GM12873 (cell line): ENCODE data around the gene PPFIA4.

Source experiments
- TF ChIP-seq, protein P1 (sequence below): IDR thresholded peaks from 2 replicates; pipeline ENCODE4 v1.5.1; 2012; ENCODE audit warnings: low read depth, mild to moderate bottlenecking, moderate library complexity, low read length, control low read depth; ENCODE audit not compliant: insufficient read depth; ENCODE audit errors: missing control alignments

The PPFIA4 gene

DNA sequence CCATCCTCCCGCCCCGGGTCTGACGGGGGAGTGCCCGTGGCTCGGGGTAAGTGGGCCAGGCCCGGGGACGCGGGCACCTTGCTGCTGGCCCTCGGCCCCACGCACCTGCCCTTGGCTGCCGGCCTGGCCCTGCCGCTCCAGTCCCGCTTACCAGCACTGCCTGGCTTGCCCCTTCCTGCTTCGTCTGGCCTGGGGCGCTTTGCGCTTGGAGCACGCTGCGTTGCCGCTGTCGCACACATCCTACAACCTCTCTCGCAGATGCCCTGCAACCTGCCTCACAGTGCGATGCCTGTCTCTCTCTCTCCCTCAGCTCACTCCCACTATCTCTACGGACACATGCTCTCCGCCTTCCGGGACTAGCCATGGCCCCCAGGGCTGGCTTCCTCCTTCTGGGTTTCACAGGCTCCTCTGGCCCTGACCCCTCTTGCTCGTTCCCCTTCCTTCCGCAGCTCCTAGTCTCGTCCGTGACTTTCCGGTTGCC is 49.8 kb downstream of the PPFIA4 start:
- TF ChIP-seq, protein P1, sequence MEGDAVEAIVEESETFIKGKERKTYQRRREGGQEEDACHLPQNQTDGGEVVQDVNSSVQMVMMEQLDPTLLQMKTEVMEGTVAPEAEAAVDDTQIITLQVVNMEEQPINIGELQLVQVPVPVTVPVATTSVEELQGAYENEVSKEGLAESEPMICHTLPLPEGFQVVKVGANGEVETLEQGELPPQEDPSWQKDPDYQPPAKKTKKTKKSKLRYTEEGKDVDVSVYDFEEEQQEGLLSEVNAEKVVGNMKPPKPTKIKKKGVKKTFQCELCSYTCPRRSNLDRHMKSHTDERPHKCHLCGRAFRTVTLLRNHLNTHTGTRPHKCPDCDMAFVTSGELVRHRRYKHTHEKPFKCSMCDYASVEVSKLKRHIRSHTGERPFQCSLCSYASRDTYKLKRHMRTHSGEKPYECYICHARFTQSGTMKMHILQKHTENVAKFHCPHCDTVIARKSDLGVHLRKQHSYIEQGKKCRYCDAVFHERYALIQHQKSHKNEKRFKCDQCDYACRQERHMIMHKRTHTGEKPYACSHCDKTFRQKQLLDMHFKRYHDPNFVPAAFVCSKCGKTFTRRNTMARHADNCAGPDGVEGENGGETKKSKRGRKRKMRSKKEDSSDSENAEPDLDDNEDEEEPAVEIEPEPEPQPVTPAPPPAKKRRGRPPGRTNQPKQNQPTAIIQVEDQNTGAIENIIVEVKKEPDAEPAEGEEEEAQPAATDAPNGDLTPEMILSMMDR, result no peak

DNA sequence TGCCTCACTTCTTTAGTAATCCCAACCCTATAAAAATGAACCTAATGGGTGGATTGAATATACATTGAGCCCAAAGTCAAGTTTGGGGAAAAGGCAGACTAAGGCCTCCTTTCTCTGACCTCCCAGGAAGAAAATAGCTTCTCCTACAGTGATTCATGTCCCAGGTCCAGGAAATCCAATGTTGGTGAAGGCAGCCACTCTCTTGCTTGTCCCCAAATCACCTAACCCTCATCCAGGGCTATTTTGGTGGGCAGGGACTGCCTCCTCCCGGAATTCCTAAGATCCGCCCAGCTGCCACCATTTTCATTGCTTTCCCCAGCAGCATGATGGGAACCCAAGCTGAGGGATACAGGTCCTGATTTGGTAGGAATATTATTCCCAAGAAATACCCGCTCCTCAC is 51.1 kb downstream of the PPFIA4 start:
- TF ChIP-seq, protein P1, result no peak

DNA sequence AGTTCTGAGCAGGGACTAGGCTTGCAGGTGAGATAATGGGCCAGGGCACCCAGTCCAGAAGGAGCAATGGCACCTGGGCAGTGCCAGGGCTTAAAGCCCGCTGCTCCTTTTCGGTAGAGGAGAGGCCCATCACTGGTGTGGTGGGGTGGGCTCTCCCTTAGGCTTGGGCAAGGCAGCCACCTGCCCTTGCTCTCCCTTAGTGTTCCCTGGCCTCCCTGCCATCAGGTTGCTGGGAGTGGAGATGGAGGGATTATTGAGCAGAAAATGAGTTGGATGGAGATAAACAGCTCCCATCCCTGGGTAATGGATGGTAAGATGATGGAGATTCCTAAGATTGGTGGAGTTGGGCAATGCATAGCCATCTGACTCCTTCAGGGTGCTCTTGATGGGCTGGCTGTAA is 51.7 kb downstream of the PPFIA4 start:
- TF ChIP-seq, protein P1, result no peak

DNA sequence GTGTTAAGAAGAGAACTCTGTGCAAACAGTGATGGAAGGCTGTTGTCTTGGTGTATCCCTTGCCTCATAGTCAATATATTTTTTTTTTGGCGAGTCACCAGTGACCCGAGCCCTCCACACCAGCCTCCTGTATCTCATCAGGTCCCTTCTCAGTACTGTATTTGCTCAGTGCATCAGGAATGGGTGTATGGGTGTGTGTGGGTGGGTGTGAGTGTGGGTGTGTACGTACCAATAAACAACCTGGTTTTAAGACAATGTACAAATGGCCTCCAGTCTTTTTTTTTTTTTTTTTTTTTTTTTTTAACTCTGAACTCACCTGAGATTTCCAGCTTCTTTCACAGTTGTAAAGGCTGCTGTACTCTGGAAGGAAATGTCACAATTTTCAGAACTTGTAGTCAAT is 52.2 kb downstream of the PPFIA4 start:
- TF ChIP-seq, protein P1, result no peak

DNA sequence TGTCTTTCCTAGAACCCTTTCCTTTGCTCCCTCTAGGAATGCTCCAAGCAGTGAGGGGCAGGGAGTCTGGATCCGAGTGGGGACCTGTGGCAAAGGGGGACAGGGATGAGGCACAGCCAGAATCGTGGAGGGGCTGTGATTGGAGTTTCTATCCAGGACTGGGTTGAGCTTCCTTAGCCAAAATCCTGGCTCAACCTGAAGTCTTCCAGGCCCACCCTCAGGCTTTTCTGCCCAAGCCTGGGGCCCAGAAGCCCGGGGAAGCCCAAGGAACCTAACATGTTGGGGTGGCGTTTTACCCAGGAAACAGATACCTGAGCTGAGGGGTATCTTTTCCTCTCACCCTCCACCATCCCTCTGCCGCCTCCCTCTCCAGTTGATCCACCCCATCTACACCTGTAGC is 54.2 kb downstream of the PPFIA4 start:
- TF ChIP-seq, protein P1, result no peak

DNA sequence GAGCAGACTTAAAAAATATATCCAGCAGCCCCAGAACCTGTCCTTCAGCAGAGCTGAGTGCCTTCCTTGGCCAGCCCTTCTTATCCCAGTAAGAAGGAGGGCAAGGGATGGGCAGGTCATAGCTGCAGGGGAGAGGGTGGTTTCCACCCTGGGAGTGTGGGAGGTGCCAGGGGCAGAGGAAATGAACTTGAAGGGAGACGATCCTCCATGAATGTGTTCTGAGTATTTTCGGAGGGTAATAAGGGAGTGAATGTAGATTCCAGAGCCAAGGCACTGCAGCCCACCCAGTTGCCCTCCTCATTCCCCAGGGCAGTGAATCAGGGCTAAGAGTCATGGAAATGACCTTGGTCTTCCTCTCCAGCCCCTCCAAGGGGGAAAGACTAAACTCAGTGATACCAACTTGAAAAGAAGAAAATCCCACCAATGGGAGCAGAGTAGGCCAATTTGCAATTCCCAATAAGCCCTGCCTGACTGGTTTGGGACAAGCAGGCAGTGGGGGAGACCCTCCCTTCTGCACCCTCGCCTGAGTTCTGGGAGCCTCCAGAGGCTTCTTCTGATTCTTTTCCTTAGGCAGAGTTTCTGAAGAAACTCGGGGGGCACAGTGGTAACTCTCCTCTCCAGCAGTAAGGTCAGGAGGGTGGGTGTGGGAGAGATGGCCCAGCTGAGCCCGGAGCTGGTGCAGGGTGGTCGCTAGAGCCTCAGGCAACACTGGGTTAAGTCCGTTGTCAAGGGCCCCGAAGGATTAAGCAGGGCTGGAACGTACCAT is 55.4 kb downstream of the PPFIA4 start:
- TF ChIP-seq, protein P1, result no peak

DNA sequence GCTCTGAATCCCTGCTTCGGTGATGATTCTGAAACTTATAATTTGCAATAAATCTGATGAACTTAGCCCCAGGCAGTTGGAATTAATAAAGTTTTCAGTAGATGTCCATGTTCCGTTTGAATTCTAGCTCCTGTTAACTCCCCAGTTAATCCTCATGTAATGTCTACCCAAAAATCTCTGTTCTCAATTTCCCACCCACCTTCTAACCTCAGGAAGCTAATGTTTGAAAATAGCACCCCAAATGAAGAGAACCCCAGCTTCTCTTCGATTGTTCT is 55.9 kb downstream of the PPFIA4 start:
- TF ChIP-seq, protein P1, result no peak
